K562 (cell line): ENCODE data around the gene TP53RK. TPM values are rescaled to one million over a fixed set of nuclear protein-coding genes. Genes with fewer than 3 reads are reported as not detected.

Experiments used
- ATF4 ChIP-seq: fragments of 450-650 bp; formaldehyde crosslinking; IDR thresholded peaks from 2 replicates; pipeline ENCODE4 v1.4.0; 2022; ENCODE audit warnings: mild to moderate bottlenecking, moderate library complexity
- BRCA1 ChIP-seq, 2 experiments: fragments of 450-650 bp in 1 of 2; sonication (generic) in 1 of 2; formaldehyde crosslinking in 1 of 2; IDR thresholded peaks; 2 replicates each; pipeline versions ENCODE4 v1.5.0 to v1.6.1; 2017 to 2020; ENCODE audit warnings: mild to moderate bottlenecking in 1 of 2, missing genetic modification reagents in 1 of 2
- DPF2 ChIP-seq: fragments of 450-650 bp; IDR thresholded peaks from 2 replicates; pipeline ENCODE4 v1.6.1; 2016
- GATAD2A ChIP-seq: fragments of 450-650 bp; IDR thresholded peaks from 2 replicates; pipeline ENCODE4 v1.6.1; 2017
- HNRNPUL1 ChIP-seq: fragments of 200-400 bp; formaldehyde crosslinking; IDR thresholded peaks from 2 replicates; pipeline ENCODE4 v1.6.1; 2017; ENCODE audit warnings: low read length
- LARP7 ChIP-seq: fragments of 450-650 bp; IDR thresholded peaks from 2 replicates; pipeline ENCODE4 v1.6.1; 2016
- MCM3 ChIP-seq: fragments of 450-650 bp; IDR thresholded peaks from 2 replicates; pipeline ENCODE4 v1.6.1; 2016
- NR4A1 ChIP-seq, 2 experiments: fragments of 250-450 bp in 1 of 2; fragments of 450-650 bp in 1 of 2; sonication (Bioruptor Pico) in 1 of 2; IDR thresholded peaks; 2 replicates each; pipeline versions ENCODE4 v1.4.0 to v1.6.1; 2016 to 2020; ENCODE audit warnings: mild to moderate bottlenecking in 2 of 2, missing compliant biosample characterization in 1 of 2, missing genetic modification characterization in 1 of 2, moderate library complexity in 1 of 2
- RNF2 ChIP-seq: sonication (generic); IDR thresholded peaks from 2 replicates; pipeline ENCODE4 v1.6.1; 2016
- SNRNP70 ChIP-seq: fragments of 200-400 bp; formaldehyde crosslinking; optimal IDR thresholded peaks from 2 replicates; pipeline ENCODE3; 2017; ENCODE audit warnings: low read depth, low read length
- TAF1 ChIP-seq: IDR thresholded peaks from 2 replicates; pipeline ENCODE4 v1.6.1; 2011; ENCODE audit warnings: mild to moderate bottlenecking, low read length, moderate library complexity; ENCODE audit not compliant: insufficient read depth, control insufficient read depth, severe bottlenecking; ENCODE audit errors: extremely low read depth
- WHSC1 ChIP-seq: IDR thresholded peaks from one replicate; pipeline ENCODE4 v1.6.1; 2012; ENCODE audit warnings: low read length, control low read depth, inconsistent platforms
- ZBTB34 ChIP-seq: fragments of 250-450 bp; sonication (Bioruptor Pico); IDR thresholded peaks from 2 replicates; pipeline ENCODE4 v1.8.0; 2021; ENCODE audit warnings: mild to moderate bottlenecking, moderate library complexity
- ZKSCAN8 ChIP-seq: fragments of 200-800 bp; sonication (Bioruptor generic); IDR thresholded peaks from 2 replicates; pipeline ENCODE4 v1.6.1; 2016; ENCODE audit warnings: missing genetic modification characterization, missing compliant biosample characterization
- ZNF592 ChIP-seq: fragments of 450-650 bp; IDR thresholded peaks from 2 replicates; pipeline ENCODE4 v1.6.1; 2017; ENCODE audit warnings: antibody characterized with exemption, mild to moderate bottlenecking
- ZSCAN29 ChIP-seq: fragments of 450-650 bp; IDR thresholded peaks from 2 replicates; pipeline ENCODE4 v1.6.1; 2017
- polyA plus RNA-seq, 8 experiments: library from polyadenylated mRNA; depleted of rRNA in 4 of 8; stranded (reverse) in 5 of 8; unstranded in 3 of 8; fragments of >200 nt; fragmentation: Nextera tagmentation in 2 of 8; fragmentation: Illumina TruSeq in 1 of 8; extraction: Ambion mirVana in 2 of 8; extraction: Trizol in 1 of 8; gene quantifications; 2 replicates each; pipeline versions ENCODE4 v1.2.1 to v1.2.3, GENCODE V29; 2011 to 2014; ENCODE audit warnings: inconsistent platforms in 1 of 8, missing spikeins in 1 of 8
- total RNA-seq, 7 experiments: library from RNA; depleted of rRNA in 6 of 7; stranded (reverse); fragments of >200 nt in 6 of 7; fragmentation: Illumina TruSeq in 2 of 7; extraction: Trizol in 2 of 7; gene quantifications; 2 replicates each; pipeline versions ENCODE4 v1.2.1 to v1.2.3, GENCODE V29; 2011 to 2021; ENCODE audit warnings: low replicate concordance in 1 of 7
- TF ChIP-seq, protein P1 (sequence below): fragments of 250-450 bp; sonication (Bioruptor Pico); IDR thresholded peaks from 2 replicates; pipeline ENCODE4 v1.4.0; 2020; ENCODE audit warnings: mild to moderate bottlenecking, moderate library complexity
- TF ChIP-seq, protein P2 (sequence below): fragments of 450-650 bp; conservative IDR thresholded peaks from 2 replicates; pipeline ENCODE4 v1.6.1; 2016; ENCODE audit warnings: missing genetic modification characterization, low read depth, mild to moderate bottlenecking, control low read depth, missing compliant biosample characterization

Gene TP53RK
- total and polyA plus RNA-seq, 9 of the 15 experiments (the other 6 are each of a cell fraction or from before 2014, with no cell fraction given) = 2.9 to 43.5 (median 17.2) TPM

DNA sequence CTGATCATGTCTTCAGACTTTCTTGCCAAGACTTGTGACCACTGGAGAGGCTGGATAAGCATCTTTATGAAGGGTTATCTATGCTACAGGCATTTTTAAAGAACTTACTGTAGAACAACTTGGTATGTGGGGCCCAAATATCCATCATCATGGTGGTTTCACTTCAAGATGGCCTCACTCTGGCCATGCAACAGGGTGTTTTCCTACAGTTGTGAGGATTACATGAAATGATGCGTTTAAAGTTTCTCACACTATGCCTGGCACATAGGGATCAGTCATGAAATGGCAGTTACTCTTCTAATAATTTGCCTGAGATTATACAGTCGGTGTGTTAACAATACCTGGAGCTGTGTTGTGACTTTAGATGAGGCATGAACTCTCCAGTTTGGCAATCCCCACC lies 33.2 kb upstream of the TP53RK start (continued):
- TF ChIP-seq, protein P1, sequence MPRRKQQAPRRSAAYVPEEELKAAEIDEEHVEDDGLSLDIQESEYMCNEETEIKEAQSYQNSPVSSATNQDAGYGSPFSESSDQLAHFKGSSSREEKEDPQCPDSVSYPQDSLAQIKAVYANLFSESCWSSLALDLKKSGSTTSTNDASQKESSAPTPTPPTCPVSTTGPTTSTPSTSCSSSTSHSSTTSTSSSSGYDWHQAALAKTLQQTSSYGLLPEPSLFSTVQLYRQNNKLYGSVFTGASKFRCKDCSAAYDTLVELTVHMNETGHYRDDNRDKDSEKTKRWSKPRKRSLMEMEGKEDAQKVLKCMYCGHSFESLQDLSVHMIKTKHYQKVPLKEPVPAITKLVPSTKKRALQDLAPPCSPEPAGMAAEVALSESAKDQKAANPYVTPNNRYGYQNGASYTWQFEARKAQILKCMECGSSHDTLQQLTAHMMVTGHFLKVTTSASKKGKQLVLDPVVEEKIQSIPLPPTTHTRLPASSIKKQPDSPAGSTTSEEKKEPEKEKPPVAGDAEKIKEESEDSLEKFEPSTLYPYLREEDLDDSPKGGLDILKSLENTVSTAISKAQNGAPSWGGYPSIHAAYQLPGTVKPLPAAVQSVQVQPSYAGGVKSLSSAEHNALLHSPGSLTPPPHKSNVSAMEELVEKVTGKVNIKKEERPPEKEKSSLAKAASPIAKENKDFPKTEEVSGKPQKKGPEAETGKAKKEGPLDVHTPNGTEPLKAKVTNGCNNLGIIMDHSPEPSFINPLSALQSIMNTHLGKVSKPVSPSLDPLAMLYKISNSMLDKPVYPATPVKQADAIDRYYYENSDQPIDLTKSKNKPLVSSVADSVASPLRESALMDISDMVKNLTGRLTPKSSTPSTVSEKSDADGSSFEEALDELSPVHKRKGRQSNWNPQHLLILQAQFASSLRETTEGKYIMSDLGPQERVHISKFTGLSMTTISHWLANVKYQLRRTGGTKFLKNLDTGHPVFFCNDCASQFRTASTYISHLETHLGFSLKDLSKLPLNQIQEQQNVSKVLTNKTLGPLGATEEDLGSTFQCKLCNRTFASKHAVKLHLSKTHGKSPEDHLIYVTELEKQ (CRISPR knock-in tag) = no peak
- no peak for TF ChIP-seq HNRNPUL1
- no peak for TF ChIP-seq RNF2
- no peak for TF ChIP-seq ZSCAN29
- no peak for TF ChIP-seq LARP7
- no peak for TF ChIP-seq ZKSCAN8 (CRISPR knock-in tag)
- TF ChIP-seq BRCA1 (IDR thresholded peaks at IDR 0.05) = no peak
- no peak for TF ChIP-seq BRCA1 (CRISPR knock-in tag; IDR thresholded peaks at IDR 0.05)
- no peak for TF ChIP-seq NR4A1 (CRISPR knock-in tag; IDR thresholded peaks at IDR 0.05)
- 0 out of 2 replicates have a peak, but pooled peaks have one; percentile 72 for TF ChIP-seq NR4A1 (tag; IDR thresholded peaks at IDR 0.05)
- no peak for TF ChIP-seq DPF2
- TF ChIP-seq, protein P2, sequence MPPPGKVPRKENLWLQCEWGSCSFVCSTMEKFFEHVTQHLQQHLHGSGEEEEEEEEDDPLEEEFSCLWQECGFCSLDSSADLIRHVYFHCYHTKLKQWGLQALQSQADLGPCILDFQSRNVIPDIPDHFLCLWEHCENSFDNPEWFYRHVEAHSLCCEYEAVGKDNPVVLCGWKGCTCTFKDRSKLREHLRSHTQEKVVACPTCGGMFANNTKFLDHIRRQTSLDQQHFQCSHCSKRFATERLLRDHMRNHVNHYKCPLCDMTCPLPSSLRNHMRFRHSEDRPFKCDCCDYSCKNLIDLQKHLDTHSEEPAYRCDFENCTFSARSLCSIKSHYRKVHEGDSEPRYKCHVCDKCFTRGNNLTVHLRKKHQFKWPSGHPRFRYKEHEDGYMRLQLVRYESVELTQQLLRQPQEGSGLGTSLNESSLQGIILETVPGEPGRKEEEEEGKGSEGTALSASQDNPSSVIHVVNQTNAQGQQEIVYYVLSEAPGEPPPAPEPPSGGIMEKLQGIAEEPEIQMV (tag) = no peak
- TF ChIP-seq ZNF592 = no peak
- no peak for TF ChIP-seq WHSC1
- TF ChIP-seq GATAD2A = no peak
- no peak for TF ChIP-seq ZBTB34 (CRISPR knock-in tag)
- TF ChIP-seq SNRNP70 = no peak
- no peak for TF ChIP-seq TAF1
- peak; percentile 48; the same call in 1 of the 2 replicates for TF ChIP-seq ATF4 (CRISPR knock-in tag)
- TF ChIP-seq MCM3 = no peak
